Measurements from ENCODE around the gene CDK17.
A peak's percentile ranks its signal among the peaks of the same experiment; 100 is the strongest.

CDK17 gene

DNA sequence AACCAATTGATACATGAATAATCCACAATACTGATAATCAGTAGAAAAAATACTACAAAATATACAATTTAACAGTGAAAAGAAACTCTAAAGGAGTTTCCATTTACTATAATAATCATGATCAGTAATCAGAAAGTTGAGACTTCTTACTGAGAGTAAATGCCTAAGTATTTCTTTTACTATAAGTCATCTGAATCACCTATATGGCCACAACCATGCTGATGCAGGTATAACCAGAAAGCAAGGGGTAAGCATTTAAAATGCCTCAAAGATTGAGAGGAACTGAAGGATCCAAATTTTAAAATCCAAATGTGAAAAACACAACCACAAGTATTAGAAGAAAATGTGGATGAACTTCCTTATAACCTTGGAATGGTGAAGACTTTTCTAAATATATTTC lies 23.4 kb downstream of the CDK17 start:
- no peak overlapping the region; the same call in 1 of the 2 replicates for H3K4me3 ChIP-seq (ENCODE audit: low read depth, low read length)
- no peak for DNase-seq (ENCODE audit: low read depth)
- TF ChIP-seq, protein P1, sequence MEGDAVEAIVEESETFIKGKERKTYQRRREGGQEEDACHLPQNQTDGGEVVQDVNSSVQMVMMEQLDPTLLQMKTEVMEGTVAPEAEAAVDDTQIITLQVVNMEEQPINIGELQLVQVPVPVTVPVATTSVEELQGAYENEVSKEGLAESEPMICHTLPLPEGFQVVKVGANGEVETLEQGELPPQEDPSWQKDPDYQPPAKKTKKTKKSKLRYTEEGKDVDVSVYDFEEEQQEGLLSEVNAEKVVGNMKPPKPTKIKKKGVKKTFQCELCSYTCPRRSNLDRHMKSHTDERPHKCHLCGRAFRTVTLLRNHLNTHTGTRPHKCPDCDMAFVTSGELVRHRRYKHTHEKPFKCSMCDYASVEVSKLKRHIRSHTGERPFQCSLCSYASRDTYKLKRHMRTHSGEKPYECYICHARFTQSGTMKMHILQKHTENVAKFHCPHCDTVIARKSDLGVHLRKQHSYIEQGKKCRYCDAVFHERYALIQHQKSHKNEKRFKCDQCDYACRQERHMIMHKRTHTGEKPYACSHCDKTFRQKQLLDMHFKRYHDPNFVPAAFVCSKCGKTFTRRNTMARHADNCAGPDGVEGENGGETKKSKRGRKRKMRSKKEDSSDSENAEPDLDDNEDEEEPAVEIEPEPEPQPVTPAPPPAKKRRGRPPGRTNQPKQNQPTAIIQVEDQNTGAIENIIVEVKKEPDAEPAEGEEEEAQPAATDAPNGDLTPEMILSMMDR (IDR thresholded peaks at IDR 0.05; ENCODE audit: insufficient read depth, low read depth, low read length, missing control alignments): no peak

DNA sequence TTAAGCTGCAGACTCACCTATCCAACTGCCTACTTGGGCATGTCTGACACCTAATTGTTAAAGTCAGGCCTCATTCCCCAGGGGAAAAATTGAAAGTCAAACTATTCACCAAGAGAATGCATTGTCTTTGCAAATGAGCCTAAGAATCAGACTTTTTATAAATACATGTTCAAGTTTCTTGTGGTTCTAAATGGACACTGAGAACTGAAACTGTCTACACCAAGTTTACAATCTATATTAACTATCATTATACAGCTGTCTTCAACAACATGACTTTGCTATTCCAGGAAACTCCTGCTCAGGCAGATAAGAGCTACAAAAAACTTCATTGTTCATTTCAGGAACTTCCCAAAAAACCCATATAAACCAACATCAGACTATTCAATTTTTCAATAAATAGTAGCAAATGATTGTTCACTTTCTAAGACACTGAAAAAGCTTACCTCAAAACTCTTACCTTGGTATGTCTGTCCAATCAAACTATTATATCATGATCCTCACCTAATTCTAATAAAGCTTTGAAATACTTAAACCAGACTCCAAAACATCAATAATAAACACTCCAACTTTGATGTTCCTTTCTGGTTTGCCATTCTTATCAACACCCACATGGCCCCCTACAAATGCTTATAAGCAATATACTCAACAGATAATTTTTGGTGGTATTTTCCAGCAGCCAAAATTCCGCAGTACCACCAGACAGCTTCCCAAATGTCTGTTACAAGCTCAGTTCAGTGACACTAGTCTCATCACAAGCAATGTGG lies 24.2 kb downstream of the CDK17 start:
- no peak overlapping the region for H3K4me3 ChIP-seq (ENCODE audit: low read depth, low read length)
- DNase-seq (ENCODE audit: low read depth): peak; percentile 64
- TF ChIP-seq, protein P1 (IDR thresholded peaks at IDR 0.05; ENCODE audit: insufficient read depth, low read depth, low read length, missing control alignments): no peak

DNA sequence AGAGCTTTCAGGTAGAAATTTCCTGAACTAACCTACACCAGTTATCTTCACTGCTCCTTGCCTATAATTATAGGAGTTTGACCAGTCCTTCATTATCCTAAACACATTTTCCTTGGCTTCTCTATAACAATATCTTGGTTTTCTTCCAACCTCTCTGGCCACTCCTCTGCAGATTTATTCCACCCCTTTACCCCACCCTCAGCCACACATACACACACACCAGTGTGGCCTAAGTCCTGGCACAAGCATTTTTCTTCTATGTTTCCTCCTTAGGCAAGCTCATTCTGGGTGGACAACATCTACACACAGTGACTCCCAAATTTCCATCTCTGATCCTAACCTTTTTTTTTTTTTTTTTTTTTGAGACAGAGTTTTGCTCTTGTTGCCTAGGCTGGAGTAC lies 25.1 kb downstream of the CDK17 start:
- no peak for DNase-seq (ENCODE audit: low read depth)

GRCh38 chr12:96371790-96372699 lies 28.2 kb downstream of the CDK17 start:
- H3K4me3 ChIP-seq (ENCODE audit: low read depth, low read length): no peak overlapping the region
- TF ChIP-seq, protein P1 (IDR thresholded peaks at IDR 0.05; ENCODE audit: insufficient read depth, low read depth, low read length, missing control alignments): no peak
- DNase-seq (ENCODE audit: low read depth): no peak

More for the DNA sequence above, 25.1 kb downstream of the CDK17 start:
- no peak overlapping the region for H3K4me3 ChIP-seq (ENCODE audit: low read depth, low read length)
- TF ChIP-seq, protein P1 (IDR thresholded peaks at IDR 0.05; ENCODE audit: insufficient read depth, low read depth, low read length, missing control alignments): no peak

- TF ChIP-seq, protein P1 (IDR thresholded peaks at IDR 0.05; ENCODE audit: insufficient read depth, low read depth, low read length, missing control alignments): no peak
- no peak overlapping the region for H3K4me3 ChIP-seq (ENCODE audit: low read depth, low read length)
- DNase-seq (ENCODE audit: low read depth): no peak
Observed at GRCh38 chr12:96371138-96371789, 29.0 kb downstream of the CDK17 start.

DNA sequence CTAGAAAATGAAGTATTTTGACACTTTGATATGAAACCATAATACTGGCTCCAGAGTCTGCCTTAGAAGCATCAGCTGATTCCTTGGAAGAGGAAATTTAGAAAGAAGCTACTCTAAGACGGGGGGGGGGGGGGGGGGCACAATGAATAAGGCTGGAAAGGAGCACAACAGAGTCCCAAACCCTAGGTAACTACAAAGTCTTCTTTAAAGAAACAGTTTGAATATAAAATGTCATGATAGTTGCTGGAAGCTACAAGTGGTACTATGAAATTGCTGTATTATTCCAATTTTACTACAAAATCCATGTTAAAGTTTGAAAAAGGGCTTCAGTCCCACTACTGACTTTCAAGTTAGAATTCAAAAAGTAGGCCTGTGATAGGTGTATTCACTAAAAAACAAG lies 31.6 kb downstream of the CDK17 start:
- TF ChIP-seq, protein P1 (IDR thresholded peaks at IDR 0.05; ENCODE audit: insufficient read depth, low read depth, low read length, missing control alignments): no peak
- H3K4me3 ChIP-seq (ENCODE audit: low read depth, low read length): no peak overlapping the region
- DNase-seq (ENCODE audit: low read depth): no peak

All from GM12865 (cell line).